HL-60 (cell line): ENCODE data around the gene TMEM44.

Experiments used
- DNase-seq, 2 experiments: peaks; one replicate each; pipeline ENCODE4 v3.0.0-alpha.2; 2010 to 2020; ENCODE audit warnings: low read depth in 1 of 2, low spot score in 1 of 2
- H3K27ac ChIP-seq: fragments of 250-450 bp; sonication (Bioruptor Pico); replicated peaks from 2 replicates; pipeline ENCODE4 v1.5.1; 2020; ENCODE audit warnings: mild to moderate bottlenecking, moderate library complexity
- H3K27me3 ChIP-seq: fragments of 250-450 bp; sonication (Bioruptor Pico); 2 replicates; pipeline ENCODE4 v1.5.1; 2021; ENCODE audit warnings: mild to moderate bottlenecking, moderate library complexity; ENCODE audit not compliant: insufficient read depth, poor library complexity, severe bottlenecking
- H3K4me3 ChIP-seq: replicated peaks from 2 replicates; pipeline ENCODE4 v1.5.1; 2011; ENCODE audit warnings: mild to moderate bottlenecking, control low read depth, low read length; ENCODE audit not compliant: insufficient read depth
- GABPA ChIP-seq: IDR thresholded peaks from 2 replicates; pipeline ENCODE4 v1.6.1; 2012; ENCODE audit warnings: low read depth
- POLR2AphosphoS5 ChIP-seq: IDR thresholded peaks from 2 replicates; pipeline ENCODE4 v1.6.1; 2012; ENCODE audit warnings: low read depth
- SPI1 ChIP-seq: IDR thresholded peaks from 2 replicates; pipeline ENCODE4 v1.6.1; 2012; ENCODE audit warnings: low read depth, mild to moderate bottlenecking, borderline replicate concordance
- TF ChIP-seq, protein P1 (sequence below): IDR thresholded peaks from one replicate; pipeline ENCODE4 v1.5.1; 2011; ENCODE audit warnings: low read length, control low read depth, inconsistent platforms; ENCODE audit not compliant: insufficient read depth
- TF ChIP-seq, protein P2 (sequence below): IDR thresholded peaks from 2 replicates; pipeline ENCODE4 v1.6.1; 2012; ENCODE audit warnings: low read depth; ENCODE audit not compliant: insufficient replicate concordance

The TMEM44 gene

DNA sequence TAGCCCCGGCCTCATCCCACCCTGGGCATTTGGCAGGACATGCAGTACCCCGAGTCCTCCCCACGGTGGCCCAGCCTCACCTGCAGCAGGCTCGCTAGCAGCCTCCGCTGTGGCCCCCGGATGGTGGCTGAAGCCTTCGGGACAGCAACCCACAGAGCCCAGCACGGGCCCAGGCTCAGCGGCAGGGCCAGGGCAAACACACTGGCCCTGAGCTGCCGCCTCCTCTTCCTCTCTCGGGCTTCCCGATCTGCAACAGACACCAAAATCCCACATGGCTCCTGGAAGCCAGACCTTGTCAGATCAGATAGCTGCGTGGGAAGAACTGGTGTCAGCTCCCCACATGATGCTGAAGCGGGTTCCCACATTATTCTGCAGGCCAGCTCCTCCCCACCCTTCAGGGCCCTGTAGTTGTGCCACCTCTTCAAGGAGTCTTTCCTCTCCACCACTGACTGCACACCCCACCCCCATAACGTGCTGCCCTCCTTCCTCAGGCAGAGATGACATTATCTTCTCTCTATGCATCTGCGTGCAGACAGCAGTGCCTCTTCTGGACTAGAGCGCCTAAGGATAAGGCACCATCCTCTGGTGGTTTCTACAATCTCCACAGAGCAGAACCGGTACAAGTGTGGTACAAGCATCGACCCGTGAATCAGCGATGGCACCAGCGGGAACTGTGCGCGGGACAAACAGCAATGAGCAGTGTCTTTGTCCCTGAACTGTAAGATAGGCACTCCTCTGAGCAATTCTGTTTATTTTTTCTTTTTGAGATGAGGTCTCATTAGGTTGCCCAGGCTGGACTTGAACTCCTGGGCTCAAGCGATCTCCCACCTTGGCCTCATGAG lies 9.5 kb downstream of the TMEM44 start:
- no peaks in the 10 kb centered on the region for H3K27me3 ChIP-seq
- TF ChIP-seq, protein P1, sequence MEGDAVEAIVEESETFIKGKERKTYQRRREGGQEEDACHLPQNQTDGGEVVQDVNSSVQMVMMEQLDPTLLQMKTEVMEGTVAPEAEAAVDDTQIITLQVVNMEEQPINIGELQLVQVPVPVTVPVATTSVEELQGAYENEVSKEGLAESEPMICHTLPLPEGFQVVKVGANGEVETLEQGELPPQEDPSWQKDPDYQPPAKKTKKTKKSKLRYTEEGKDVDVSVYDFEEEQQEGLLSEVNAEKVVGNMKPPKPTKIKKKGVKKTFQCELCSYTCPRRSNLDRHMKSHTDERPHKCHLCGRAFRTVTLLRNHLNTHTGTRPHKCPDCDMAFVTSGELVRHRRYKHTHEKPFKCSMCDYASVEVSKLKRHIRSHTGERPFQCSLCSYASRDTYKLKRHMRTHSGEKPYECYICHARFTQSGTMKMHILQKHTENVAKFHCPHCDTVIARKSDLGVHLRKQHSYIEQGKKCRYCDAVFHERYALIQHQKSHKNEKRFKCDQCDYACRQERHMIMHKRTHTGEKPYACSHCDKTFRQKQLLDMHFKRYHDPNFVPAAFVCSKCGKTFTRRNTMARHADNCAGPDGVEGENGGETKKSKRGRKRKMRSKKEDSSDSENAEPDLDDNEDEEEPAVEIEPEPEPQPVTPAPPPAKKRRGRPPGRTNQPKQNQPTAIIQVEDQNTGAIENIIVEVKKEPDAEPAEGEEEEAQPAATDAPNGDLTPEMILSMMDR = no peak
- no peak for TF ChIP-seq POLR2AphosphoS5
- TF ChIP-seq, protein P2, sequence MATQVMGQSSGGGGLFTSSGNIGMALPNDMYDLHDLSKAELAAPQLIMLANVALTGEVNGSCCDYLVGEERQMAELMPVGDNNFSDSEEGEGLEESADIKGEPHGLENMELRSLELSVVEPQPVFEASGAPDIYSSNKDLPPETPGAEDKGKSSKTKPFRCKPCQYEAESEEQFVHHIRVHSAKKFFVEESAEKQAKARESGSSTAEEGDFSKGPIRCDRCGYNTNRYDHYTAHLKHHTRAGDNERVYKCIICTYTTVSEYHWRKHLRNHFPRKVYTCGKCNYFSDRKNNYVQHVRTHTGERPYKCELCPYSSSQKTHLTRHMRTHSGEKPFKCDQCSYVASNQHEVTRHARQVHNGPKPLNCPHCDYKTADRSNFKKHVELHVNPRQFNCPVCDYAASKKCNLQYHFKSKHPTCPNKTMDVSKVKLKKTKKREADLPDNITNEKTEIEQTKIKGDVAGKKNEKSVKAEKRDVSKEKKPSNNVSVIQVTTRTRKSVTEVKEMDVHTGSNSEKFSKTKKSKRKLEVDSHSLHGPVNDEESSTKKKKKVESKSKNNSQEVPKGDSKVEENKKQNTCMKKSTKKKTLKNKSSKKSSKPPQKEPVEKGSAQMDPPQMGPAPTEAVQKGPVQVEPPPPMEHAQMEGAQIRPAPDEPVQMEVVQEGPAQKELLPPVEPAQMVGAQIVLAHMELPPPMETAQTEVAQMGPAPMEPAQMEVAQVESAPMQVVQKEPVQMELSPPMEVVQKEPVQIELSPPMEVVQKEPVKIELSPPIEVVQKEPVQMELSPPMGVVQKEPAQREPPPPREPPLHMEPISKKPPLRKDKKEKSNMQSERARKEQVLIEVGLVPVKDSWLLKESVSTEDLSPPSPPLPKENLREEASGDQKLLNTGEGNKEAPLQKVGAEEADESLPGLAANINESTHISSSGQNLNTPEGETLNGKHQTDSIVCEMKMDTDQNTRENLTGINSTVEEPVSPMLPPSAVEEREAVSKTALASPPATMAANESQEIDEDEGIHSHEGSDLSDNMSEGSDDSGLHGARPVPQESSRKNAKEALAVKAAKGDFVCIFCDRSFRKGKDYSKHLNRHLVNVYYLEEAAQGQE = no peak
- TF ChIP-seq GABPA = no peak
- no peak for TF ChIP-seq SPI1
- no peak overlapping the region for H3K4me3 ChIP-seq
- no peak overlapping the region for H3K27ac ChIP-seq
- DNase-seq = no peak

DNA sequence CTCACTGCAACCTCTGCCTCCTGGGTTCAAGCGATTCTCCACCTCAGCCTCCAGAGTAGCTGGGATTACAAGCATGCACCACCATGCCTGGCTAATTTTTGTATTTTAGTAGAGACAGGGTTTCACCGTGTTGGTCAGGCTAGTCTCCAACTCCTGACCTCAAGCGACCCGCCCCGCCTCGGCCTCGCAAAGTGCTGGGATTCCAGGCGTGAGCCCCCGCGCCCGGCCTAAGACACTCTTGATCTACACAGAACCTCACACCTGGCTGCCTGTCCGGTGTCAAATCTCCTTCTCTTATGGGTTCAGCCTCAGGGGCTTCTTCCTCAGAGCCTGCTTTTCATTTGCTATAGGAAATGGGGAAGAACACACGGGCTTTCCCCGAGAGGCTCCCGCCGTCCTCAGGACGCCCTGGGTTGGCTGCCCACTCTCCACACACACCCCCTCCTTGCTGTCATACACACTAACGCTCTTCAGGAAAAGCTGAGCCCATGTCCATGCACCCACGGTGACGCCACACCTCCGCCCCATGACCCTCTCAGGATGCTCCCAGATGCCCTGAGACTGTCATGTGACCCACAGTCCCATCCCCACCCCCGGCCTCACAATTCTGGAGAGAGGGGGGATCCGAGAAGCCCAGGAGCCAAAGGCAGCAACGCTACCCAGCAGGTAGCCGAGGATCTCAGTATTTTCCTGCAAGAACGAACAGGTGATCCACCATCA lies 10.4 kb downstream of the TMEM44 start:
- TF ChIP-seq, protein P1 = no peak
- TF ChIP-seq, protein P2 = no peak
- TF ChIP-seq GABPA (no peak), POLR2AphosphoS5 (no peak), SPI1 (no peak)
- Histone ChIP-seq H3K4me3 (no peak overlapping the region), H3K27me3 (no peaks in the 10 kb centered on the region), H3K27ac (no peak overlapping the region)
- DNase-seq = no peak

DNA sequence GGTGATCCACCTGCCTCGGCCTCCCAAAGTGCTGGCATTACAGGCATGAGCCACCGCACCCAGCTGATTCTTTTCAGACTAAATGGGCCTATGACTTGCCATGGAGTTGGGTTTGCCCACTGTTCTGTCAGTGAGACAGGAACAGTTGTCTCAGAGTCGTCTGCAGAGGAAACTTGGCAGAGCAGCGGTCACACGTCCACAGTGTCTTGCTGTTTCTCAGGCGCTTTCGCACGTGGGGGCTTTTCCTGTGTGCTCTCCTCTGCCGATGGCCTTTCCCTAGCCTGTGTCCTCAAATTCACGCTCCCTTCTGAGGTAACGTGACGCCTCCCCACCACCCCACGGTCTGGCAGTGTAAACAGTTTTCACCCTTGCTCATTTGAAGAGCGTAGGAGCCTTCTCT lies 11.3 kb downstream of the TMEM44 start:
- DNase-seq = no peak
- Histone ChIP-seq H3K27me3 (no peaks in the 10 kb centered on the region), H3K27ac (no peak overlapping the region), H3K4me3 (no peak overlapping the region)
- no peak for TF ChIP-seq GABPA
- TF ChIP-seq POLR2AphosphoS5 = no peak
- TF ChIP-seq, protein P2 = no peak
- no peak for TF ChIP-seq SPI1
- TF ChIP-seq, protein P1 = no peak
